ENCODE measurements around the gene RAB30.

RAB30 gene

DNA sequence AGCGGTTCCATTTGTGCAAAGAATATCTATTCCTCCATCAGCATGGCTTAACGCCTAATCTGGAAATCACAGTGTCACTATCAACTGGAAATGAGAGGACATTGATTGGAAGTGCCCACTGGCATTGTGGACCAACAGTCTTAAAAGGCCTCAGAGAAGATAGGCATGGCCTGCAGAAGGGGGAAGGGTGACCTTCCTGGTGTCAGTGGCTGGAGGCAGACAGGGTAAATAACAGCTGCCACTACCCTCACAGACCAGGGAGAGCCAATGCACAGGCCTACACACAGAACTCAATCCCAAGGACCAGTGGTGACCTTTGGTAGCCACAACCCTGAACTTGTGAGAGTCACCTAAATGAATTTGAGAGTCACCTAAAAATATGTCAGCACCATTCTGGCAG, 134.1 kb downstream of the RAB30 start:
- no peak for DNase-seq

DNA sequence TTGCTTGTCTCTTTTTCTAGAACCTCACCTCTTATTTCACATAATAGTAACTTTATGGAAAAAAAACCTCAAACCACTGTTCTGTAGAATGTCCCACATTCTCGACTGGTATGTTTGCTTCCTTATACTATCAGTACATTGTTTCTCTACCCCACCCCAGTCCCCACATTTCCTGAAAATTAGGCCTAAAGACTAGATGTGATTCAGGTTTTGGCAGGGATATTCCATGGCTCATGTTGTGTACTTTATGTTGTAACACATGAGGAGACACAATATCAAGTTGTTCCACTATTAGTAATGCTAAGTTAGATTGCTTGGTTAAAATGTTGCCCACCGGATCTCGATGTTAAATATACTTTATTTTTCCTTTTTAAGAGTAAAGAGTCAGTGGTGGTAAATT, 135.4 kb downstream of the RAB30 start:
- DNase-seq = no peak

DNA sequence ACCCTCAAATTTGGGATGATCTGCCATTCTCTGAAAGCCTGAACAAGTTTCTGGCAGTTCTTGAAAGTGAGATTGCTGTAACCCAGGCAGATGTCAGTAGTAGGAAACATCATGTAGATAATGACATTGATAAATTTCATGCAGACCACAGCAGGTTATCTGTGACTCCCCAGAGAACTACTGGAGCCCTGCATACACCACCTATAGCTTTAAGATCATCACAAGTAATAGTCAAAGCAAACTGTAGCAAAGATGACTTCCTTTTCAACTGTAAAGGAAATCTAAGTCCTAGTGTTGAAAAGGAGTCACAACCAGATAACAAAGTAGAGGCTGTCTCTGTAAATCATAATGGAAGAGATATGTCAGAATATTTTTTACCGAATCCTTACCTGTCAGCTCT, 139.1 kb downstream of the RAB30 start:
- no peak for DNase-seq

DNA sequence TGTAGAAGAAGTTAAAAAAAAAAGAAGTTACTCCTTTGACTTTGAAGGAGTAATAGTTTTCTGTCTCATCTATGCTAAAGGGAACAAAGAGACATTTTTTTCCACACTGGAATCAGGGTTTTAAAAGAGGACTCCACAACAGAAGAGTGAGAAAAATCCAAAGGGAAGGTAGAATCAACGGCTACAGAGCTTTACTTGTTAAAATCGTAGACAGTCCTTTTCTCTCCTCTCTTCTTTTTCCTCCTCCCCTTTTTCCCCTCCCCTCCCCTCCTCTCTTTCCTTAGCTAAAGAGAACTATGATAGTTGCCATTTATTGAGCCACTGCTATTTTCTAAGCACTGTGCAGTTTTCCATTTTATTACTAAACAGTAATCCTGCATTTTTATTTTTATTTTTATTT, 141.0 kb downstream of the RAB30 start:
- no peak for DNase-seq

DNA sequence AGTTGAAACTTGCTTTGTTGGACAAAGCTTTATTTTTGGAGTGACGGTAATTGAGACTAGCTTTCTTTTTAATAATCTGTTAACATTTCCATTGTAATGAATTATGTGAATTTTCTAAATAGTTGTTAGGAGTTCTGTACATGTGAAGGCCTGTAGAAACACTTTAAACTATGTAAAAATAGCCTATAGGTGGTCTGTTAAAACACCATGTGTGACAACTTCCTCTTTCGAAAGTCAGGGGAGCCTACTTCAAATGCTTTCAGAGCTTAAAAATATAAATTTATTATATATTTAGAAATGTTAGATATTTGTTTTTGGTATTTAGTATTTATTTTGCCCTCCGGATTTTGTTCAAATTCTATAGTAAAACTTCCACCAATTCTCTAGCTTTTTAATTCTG, 141.5 kb downstream of the RAB30 start:
- DNase-seq = no peak

DNA sequence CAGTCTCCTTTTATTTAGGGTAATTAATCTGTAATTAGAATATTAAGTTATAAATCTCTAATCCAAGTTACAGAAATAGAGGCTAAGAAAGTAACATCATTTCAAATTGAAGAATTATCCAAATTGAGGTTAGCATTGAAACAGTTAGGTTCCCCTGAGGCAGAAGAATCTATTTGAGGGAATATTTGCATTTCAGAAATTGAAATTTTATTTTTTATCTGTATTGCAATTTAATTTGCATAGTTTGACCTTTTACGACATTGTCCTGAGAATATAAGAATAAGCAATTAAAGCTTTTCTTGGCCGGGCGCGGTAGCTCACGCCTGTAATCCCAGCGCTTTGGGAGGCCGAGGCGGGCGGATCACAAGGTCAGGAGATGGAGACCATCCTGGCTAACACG, 142.6 kb downstream of the RAB30 start:
- no peak for DNase-seq

DNA sequence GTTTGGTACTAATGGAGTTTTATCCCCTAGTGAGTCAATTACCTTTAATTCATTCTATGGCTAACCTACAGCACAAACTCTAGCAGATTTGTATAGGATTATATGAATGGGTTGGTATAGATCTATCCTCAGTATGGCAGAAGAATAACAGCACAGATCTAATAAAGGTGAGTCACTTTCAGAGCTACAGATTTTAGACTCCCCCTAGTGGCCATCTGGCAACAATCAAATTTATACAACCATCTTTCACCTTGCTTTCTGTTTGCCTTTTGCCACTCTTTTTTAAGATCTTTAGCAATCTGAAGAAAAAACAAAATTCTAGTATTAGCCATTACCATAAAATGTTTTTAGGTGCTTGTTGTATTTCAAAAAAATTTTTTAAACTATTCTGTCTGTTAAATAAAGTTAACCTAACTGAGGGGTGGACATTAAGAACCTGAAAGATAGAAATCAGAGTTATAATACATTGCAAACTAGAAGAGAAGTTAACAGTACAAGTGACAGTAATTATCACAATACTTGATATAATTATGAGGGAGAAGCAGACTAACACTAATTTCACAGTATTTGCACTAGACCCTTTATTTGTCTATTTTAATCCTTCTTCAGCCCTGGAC, 144.3 kb downstream of the RAB30 start:
- DNase-seq = no peak

DNA sequence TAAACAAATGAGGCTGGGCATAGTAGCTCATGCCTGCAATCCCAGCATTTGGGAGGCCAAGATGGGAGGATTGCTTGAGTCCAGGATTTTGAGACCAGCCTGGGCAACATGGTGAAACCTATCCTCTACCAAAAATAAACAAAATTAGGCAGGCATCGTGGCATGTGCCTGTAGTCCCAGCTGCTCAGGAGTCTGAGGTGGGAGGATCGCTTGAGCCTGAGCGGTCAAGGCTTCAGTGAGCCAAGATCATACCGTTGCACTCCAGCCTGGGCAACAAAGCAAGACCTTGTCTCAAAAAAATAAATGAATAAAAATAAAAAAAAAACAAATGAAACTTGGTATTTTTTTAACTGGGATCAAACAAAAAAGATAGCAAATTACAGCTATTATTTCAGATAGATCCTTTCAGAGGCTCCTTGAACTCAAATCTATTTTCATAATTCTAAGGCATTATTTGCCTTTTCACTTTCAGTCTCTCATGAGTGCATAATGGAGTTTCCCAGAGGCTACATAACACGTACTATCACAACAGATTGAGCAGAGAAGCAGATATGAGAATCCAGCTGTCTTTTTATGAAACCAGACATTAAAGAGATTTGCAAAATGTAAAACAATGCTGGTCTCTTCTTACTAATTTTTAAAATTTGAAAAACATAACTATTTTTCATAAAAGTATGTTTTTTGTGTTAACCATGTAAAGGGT, 147.0 kb downstream of the RAB30 start:
- DNase-seq = no peak

Data from left hindlimb (tissue), 1 donor.